ENCODE data around the gene ABHD14A. TPM values are rescaled to one million over a fixed set of nuclear protein-coding genes. Genes with fewer than 3 reads are reported as not detected.
"Not testable (repeated sequence)": the region's sequence is repeated elsewhere in the genome, so short reads cannot be mapped to it uniquely, and the experiment has no call there.

Gene ABHD14A
- total and polyA plus RNA-seq, 7 donors = 11.2 to 40.6 (median 22.9) TPM

DNA sequence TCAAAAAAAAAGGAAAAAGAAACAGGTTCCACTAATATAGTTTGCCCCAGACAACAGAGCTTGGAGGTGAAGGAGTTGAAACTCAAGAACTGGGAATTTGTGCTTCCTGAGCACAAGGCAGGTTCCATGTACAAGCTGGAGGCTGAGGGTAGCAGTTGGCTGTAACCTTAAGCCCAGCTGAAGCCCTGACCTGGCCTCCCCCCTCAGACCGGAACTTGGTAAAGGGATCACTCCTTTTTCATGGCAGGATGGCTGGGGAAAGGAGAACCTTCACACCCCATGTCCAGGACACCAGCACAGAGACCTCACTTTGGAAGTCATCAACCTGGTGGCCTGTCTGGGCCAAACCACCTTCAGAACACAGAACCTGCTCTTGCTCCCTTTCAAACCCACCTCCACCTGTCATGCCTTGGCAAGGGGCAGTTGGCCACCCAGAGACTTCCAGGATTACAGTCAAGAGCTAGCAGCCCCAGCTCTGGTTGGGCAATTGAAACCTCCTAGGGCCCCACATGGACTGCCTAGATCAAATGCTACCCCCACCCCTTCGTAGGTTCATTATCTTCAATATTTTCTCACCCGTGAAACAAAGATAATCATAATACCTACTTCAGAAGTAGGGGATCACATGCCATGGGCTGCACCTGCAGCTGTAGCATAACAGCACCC is 17.3 kb downstream of the ABHD14A start:
- no peak for TF ChIP-seq CTCF (IDR thresholded peaks at IDR 0.05)
- peaks cover 28% of the 10 kb centered on the region for H3K4me1 ChIP-seq
- no peak overlapping the region for H3K4me3 ChIP-seq
- intact Hi-C loops (cut with DNase I) = no loop called here
- no peaks in the 10 kb centered on the region for H3K9me3 ChIP-seq
- H3K27me3 ChIP-seq (ENCODE audit: insufficient read depth in 3 of 3, low read length in 2 of 3) = no peaks in the 10 kb centered on the region
- peak in 1 of 2 donors; percentile 36 for DNase-seq
- peak overlapping the region; percentile 36 for H3K27ac ChIP-seq
- peaks cover 10 to 46% of the 10 kb centered on the region in 2 donors for H3K36me3 ChIP-seq (ENCODE audit: insufficient read depth in 1 of 2, low read depth in 1 of 2)
- WGBS, 3 donors = 60 to 79% (median 70%) methylated on average over 3 of the region's 3 CpGs
- no peak for ATAC-seq

DNA sequence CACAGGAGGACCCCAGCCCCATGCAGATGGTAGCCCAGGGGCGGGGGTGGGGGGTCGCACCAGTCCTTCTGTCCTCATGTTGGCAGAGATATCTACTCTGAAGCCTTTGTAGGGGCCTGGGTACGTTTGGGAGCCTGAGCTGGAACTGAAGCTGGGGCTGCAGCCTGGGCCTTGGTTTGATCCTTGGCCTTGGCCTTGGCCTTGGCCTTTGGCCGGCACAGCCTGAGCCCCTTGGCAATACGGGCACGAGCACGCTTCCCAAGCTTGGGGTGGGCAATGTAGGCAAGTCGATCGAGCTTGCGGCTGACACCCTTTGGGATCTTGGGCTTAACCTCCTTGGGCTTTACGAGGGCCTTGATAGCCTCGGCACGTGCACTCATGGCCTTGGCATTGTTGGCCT is 18.8 kb downstream of the ABHD14A start:
- H3K4me3 ChIP-seq; H3K27ac ChIP-seq; ATAC-seq; DNase-seq; intact Hi-C loops (cut with DNase I); H3K9me3 ChIP-seq; H3K27me3 ChIP-seq (ENCODE audit: insufficient read depth in 3 of 3, low read length in 2 of 3): not testable (repeated sequence)
- WGBS, 3 donors = 61 to 80% (median 70%) methylated on average over 6 to 10 of the region's 13 CpGs
- Histone ChIP-seq H3K36me3 (ENCODE audit: insufficient read depth in 1 of 2, low read depth in 1 of 2) (peaks cover 10 to 43% of the 10 kb centered on the region in 2 donors), H3K4me1 (peaks cover 28% of the 10 kb centered on the region)

GRCh38 chr3:51994530-51994929 is 19.7 kb downstream of the ABHD14A start:
- intact Hi-C loops (cut with DNase I) = no loop called here
- H3K27me3 ChIP-seq (ENCODE audit: insufficient read depth in 3 of 3, low read length in 2 of 3) = no peaks in the 10 kb centered on the region
- peaks cover 10 to 40% of the 10 kb centered on the region in 2 donors for H3K36me3 ChIP-seq (ENCODE audit: insufficient read depth in 1 of 2, low read depth in 1 of 2)
- H3K27ac ChIP-seq = peak overlapping the region; percentile 83
- no peak for TF ChIP-seq CTCF (IDR thresholded peaks at IDR 0.05)
- H3K4me1 ChIP-seq = peaks cover 28% of the 10 kb centered on the region
- peak in 1 of 2 donors; percentile 12 for DNase-seq
- 53 to 66% (median 56%) methylated on average over 2 of the region's 2 CpGs for WGBS, 3 donors
- ATAC-seq = no peak
- H3K4me3 ChIP-seq = peak overlapping the region; percentile 89
- H3K9me3 ChIP-seq = no peaks in the 10 kb centered on the region

- Histone ChIP-seq H3K4me1 (peaks cover 28% of the 10 kb centered on the region), H3K9me3 (no peaks in the 10 kb centered on the region), H3K27me3 (ENCODE audit: insufficient read depth in 3 of 3, low read length in 2 of 3) (no peaks in the 10 kb centered on the region), H3K36me3 (ENCODE audit: insufficient read depth in 1 of 2, low read depth in 1 of 2) (peaks cover 10 to 40% of the 10 kb centered on the region in 2 donors), H3K27ac (peak within 1 kb of the TSS; percentile 83), H3K4me3 (peak within 1 kb of the TSS; percentile 89)
- 0 to 1% (median 0%) methylated on average over 38 to 40 of the region's 40 CpGs for WGBS, 3 donors
- ATAC-seq (peak; percentile 92 to 96 (median 94)), DNase-seq (peak; percentile 90 to 94)
- no peak for TF ChIP-seq CTCF (IDR thresholded peaks at IDR 0.05)
- intact Hi-C loops (cut with DNase I) = loop anchor here in 1 of 2 donors (1.0 kb wide), 1 partner anchor 53 kb away; the partner anchor contains the start of gene PARP3
Observed at GRCh38 chr3:51995346-51996163, 20.7 kb downstream of the ABHD14A start, which contains the start of gene RPL29. Gene RPL29 (minus strand): TSS chr3:51995895. CDS start chr3:51995461, 434 bp downstream.

DNA sequence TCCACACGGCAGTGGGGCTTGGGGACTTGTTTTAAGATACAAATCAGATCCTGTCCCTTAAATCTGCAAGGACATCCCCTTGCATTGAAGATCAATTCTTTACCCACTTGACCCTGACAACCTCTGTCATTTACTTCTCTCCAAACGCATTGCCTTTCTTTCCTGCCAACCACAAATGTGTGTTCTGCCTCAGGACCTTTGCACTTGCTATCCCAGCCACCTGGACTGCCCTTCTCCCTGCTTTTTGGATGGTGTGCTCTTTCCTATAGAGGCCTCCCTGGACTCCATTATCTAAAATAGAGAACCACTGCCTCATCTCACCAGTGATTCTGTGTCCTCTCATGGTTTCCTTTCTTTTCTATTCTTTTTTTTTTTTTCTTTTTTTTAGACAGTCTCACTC is 22.3 kb downstream of the ABHD14A start:
- H3K9me3 ChIP-seq = no peaks in the 10 kb centered on the region
- intact Hi-C loops (cut with DNase I) = no loop called here
- no peak overlapping the region for H3K4me3 ChIP-seq
- TF ChIP-seq CTCF (IDR thresholded peaks at IDR 0.05) = no peak
- WGBS, 3 donors = 49 to 59% (median 57%) methylated on average over 2 of the region's 2 CpGs
- peaks cover 10 to 29% of the 10 kb centered on the region in 2 donors for H3K36me3 ChIP-seq (ENCODE audit: insufficient read depth in 1 of 2, low read depth in 1 of 2)
- H3K27ac ChIP-seq = no peak overlapping the region
- DNase-seq (no peak), ATAC-seq (no peak)
- H3K4me1 ChIP-seq = peaks cover 28% of the 10 kb centered on the region
- H3K27me3 ChIP-seq (ENCODE audit: insufficient read depth in 3 of 3, low read length in 2 of 3) = no peaks in the 10 kb centered on the region

Measured in psoas muscle (tissue), 8 donors.